Stimulated activated CD4-positive, alpha-beta T cell treated with anti-CD3 and anti-CD28 coated beads, TNF-alpha, amount 100 ng/mL, for 1 hour (primary cell): ENCODE measurements around the gene TNFRSF8.

Experiments used
- DNase-seq, 3 donors: peaks; one replicate each; pipeline ENCODE4 v3.0.0-alpha.2; 2020; ENCODE audit warnings: low read depth in 3 of 3, low spot score in 1 of 3

The TNFRSF8 gene

GRCh38 chr1:12140515-12141162 is 77.5 kb downstream of the TNFRSF8 start:
- DNase-seq, result no peak

DNA sequence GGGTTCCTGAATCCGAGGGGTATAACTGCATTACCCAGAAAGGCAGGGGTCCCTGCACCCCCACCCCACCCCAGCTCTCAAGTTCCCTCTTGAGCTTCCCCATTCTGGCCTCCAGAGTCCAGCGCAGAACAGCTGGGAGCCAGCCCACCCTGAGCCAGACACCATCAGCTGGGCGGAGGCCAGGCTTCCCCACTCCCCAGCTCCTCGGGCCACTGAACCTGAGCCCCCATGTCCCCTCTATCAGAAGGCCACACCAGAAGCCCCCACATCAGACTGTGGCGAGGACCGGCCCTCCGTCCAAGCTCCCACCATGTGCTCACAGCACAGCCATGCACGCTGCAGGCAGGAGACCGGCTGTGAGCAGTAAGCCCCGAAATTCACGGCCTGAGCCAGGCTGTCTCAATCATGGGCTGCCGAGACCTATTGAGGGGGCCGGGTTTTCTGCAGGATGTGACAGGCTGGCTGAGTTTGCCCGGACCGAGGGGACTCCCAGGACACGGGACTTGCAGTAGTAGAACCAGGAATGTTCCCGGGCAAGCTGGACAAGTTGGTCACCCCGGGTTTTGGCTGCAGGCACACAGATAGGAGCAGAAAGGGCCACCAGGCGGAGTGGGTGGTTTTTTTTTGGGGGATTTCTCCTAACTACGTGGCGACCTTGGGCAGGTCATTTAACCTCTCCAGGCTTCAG is 78.2 kb downstream of the TNFRSF8 start:
- no peak for DNase-seq

GRCh38 chr1:12142141-12142823 is 79.2 kb downstream of the TNFRSF8 start:
- DNase-seq, result no peak

- DNase-seq, result no peak
These were observed 80.0 kb downstream of the TNFRSF8 start for GRCh38 chr1:12142891-12143630.

DNA sequence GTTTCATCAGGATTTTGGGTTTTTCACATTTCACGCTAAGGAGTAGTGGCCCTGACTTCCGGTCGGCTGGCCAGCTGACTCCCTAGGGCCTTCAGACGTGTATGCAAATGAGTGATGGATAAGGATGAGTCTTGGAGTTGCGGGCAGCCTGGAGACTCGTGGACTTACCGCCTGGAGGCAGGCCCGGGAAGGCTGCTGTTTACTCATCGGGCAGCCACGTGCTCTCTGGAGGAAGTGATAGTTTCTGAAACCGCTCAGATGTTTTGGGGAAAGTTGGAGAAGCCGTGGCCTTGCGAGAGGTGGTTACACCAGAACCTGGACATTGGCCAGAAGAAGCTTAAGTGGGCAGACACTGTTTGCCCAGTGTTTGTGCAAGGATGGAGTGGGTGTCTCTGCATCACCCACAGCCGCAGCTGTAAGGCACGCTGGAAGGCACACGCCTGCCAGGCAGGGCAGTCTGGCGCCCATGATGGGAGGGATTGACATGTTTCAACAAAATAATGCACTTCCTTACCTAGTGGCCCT is 80.6 kb downstream of the TNFRSF8 start:
- DNase-seq, result no peak

- no peak for DNase-seq
These were observed 81.1 kb downstream of the TNFRSF8 start for GRCh38 chr1:12144236-12144635.

- no peak for DNase-seq
These were observed 81.9 kb downstream of the TNFRSF8 start for GRCh38 chr1:12144969-12145368.

- no peak for DNase-seq
These were observed 82.7 kb downstream of the TNFRSF8 start for GRCh38 chr1:12145616-12146342.

DNA sequence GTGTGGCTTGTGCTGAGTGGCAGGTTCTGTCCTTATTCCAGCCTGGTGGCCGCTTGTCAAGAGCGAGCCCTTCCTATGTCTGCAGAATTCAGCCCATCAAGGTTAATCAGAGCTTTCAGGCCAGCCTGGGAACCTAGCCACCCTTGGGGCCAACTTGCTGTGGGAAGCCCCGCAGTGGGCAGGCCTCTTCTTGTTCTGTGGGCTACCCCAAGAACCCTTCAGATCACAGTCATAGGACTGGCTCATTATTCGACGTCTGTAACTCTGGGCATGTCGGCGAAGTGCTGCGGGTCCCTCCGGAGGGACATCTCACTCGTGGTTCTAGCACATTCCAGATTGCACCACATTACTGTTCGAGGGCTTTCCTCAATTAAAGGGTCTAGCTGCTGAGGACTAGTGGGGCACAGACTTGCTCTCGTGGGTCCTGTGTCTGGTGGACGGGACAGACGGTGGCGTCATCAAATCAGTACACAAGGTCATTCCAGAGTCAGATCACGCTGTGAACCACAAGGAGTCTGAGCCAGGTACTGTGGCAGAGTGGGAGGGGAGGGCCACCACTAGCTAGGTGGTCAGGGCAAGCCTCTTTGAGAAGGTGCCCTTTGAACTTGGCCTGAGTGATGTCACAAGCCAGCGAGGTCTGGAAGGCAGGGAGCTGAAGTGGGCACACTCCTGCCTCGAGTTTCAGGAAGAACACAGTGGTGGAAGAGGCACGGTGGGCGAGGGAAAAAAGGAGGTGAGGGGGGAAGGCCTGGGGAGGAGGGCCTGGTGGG is 83.4 kb downstream of the TNFRSF8 start:
- no peak for DNase-seq

- no peak for DNase-seq
These were observed 84.1 kb downstream of the TNFRSF8 start for GRCh38 chr1:12147201-12147701.

GRCh38 chr1:12148160-12148957 is 85.3 kb downstream of the TNFRSF8 start:
- DNase-seq, result no peak

DNA sequence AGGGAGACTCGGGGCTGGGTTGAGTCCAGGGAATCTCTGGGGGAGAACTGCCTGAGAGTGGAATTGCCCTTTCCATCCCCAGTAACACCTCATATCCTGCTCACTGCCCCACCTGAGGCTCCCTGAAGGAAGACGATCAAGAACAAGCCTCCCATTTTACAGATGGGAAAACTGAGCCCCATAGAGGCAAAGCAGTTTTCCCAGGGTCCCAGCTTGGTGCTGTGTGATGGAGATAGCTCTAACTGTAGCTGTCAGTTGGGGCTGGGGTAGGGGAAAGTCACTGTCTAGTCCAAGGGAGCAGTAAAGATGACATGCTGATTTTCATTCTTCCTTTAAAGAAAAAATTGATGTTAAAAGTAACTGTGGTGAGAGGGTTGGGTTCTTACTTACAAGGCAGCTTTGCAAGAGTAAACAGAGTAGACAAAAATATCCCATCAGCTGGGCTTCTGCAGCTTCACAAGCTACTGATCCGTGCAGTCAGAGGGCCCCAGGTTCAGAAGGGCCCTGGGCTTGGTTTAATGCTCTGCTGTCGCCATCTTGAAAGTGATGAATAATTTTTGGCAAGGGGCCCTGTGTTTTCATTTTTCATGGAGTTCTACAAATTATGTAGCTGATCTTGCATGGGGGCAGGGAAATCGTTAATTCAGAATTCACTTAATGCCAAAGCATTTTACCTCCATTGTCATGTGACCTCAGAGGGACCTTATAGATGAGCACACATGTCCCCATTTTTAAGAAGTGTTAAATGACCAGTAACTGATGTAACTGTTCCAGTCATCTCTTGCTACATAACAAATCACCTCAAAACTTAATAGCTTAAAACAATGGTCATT is 86.1 kb downstream of the TNFRSF8 start:
- no peak for DNase-seq

- no peak for DNase-seq
These were observed 86.7 kb downstream of the TNFRSF8 start for GRCh38 chr1:12149791-12150175.

DNA sequence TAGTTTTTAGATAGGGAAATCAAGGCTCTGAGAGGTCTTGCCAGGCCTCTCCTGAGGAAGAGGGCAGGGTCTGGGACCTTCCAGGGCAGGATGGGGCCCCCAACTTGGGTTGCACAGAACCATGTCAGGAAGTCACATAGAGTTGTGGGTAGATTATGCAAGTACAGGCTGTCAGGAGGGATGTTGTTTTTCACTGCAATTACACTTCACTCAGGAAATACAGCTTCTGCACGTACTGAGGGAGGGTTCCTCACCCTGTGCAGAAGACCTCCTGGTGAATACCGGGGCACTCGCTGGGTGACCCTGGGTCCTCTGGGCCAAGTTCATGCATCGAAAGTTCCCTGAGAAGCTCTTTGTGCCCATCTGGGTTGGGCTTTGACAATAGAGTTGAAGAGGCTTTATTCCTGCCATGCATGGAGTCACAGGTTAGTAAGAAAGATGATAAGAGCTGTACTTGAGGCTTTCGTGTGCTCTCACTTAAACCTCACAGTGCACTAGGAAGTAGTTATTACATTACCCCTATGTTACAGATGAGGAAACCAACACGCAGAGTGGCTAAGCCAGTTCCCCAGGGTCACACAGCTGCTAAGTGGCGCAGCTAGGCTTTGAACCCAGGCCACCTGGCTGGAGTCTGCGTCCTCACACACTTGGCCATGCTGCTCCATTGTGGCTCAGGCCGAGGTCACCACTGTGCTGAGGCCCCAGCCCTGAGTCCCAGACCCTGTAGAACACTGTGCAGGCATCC is 87.5 kb downstream of the TNFRSF8 start:
- no peak for DNase-seq

GRCh38 chr1:12151465-12151864 is 88.4 kb downstream of the TNFRSF8 start:
- DNase-seq, result no peak

GRCh38 chr1:12152113-12152891 is 89.2 kb downstream of the TNFRSF8 start:
- no peak for DNase-seq
